Astrocyte of the hippocampus (primary cell): Measurements from ENCODE around the gene ILKAP.
A peak's percentile ranks its signal among the peaks of the same experiment; 100 is the strongest.

Experiments used
- DNase-seq: peaks from one replicate; pipeline ENCODE4 v3.0.0; 2011; ENCODE audit warnings: low read depth, low spot score

The ILKAP gene

GRCh38 chr2:238152771-238153688, 50.5 kb downstream of the ILKAP start:
- no peak for DNase-seq

- no peak for DNase-seq
These were observed 51.8 kb downstream of the ILKAP start for GRCh38 chr2:238151628-238152235.

- DNase-seq: no peak
These were observed 52.3 kb downstream of the ILKAP start for GRCh38 chr2:238151205-238151604.

DNA sequence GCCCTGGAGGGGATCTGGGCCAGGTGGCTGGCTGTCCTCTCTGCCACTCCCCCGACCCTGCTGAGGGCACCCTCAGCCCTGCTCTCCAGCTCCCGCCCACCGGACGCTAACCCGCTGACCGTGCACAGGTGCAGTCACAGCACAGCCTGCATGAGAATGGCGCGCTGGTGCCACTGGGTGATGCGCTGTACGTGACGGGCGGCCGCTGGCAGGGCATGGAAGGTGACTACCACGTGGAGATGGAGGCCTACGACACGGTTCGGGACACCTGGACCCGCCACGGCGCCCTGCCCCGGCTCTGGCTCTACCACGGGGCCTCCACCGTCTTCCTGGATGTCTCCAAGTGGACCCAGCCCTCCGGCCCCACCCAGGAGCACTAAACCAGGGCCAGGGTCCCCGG, 52.8 kb downstream of the ILKAP start:
- DNase-seq: no peak

DNA sequence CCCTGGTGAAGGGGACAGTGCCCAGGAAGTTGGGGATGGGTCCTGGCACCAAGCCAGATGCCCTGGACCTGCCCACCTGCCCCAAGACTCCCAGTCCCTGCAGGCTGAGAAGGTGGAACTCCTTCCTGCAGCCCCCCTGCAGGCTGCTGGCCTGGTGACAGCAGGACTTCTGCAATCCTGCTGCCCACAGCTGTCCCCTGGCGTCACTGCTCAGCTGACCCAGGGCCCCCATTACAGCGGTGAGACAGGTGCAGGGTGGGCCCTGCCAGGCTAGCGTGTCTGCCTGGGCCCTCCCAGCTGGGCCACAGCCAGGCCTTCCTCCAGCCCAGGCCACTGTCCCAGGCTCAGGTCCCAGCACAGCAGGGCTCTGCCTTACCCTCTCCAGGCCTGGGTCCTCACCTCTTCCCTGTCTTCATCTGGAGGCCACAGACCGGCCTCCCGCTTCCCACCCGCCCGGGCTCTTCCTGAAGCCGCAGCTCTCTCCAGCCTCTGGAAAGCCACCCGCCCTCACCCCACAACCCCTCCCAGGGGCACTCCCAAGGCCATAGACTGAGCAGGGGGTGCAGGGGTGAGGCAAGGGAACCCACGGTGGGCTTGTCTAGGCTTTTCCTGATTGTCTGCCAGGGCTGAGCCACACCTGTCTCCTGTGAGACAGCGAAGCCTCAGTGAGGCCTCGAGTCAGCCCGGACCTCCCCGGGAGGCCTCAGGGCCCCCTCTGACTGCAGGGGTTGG, 53.5 kb downstream of the ILKAP start:
- DNase-seq: no peak

- DNase-seq: no peak
These were observed 54.5 kb downstream of the ILKAP start for GRCh38 chr2:238148981-238149380.

DNA sequence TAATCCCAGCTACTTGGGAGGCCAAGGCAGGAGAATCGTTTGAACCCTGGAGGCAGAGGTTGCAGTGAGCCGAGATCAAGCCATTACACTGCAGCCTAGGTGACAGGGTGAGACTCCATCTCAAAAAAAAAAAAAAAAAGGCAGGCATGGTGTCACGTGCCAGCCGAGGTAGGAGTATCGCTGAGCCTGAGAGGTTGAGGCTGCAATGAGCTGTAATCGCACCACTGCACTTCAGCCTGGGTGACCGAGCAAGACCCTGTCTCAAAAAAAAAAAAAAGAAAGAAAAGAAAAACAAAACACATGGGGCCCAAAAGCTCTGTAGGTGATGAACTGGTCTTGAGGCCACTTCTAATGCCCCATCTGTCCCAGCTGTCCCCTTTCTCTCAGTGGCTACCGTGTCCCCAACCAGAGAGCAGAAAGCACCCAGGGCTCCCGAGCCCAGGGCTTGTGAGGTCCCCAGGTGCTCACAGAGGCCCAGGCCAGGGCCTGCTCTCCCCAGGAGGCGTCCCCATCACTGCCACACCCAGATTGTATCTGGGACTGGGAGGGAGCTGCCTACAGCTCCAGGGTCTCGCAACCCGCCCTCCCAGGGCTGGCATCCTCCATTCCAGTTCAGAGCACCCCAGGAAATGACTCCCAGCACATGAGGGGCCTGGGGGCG, 56.5 kb downstream of the ILKAP start:
- DNase-seq: no peak

- no peak for DNase-seq
These were observed 57.6 kb downstream of the ILKAP start for GRCh38 chr2:238145851-238146250.

DNA sequence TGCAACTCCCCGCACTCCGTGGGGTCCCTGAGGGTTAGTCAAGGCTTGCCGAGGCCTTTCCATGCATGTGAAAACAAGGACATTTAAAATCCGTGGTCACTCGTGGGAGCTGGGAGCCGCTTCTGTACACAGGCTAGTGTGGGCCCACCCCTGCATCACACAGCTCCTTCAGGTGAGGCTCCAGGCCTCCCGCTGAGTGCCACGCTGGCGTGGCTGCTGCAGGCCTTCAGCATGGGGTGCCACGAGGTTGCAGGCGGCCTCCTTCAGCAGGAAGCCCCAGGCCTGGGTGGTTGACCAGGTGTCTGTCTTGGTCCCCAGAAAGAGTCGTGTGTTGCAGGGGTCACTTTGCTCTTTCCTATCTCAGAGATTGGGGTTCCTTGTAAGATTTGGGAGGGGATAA, 58.4 kb downstream of the ILKAP start:
- DNase-seq: no peak

- DNase-seq: no peak
These were observed 59.2 kb downstream of the ILKAP start for GRCh38 chr2:238144262-238144661.

GRCh38 chr2:238143239-238143951, 60.1 kb downstream of the ILKAP start:
- DNase-seq: peak; percentile 70

GRCh38 chr2:238142382-238143205, 60.9 kb downstream of the ILKAP start:
- no peak for DNase-seq

- no peak for DNase-seq
These were observed 61.8 kb downstream of the ILKAP start for GRCh38 chr2:238141541-238142318.

DNA sequence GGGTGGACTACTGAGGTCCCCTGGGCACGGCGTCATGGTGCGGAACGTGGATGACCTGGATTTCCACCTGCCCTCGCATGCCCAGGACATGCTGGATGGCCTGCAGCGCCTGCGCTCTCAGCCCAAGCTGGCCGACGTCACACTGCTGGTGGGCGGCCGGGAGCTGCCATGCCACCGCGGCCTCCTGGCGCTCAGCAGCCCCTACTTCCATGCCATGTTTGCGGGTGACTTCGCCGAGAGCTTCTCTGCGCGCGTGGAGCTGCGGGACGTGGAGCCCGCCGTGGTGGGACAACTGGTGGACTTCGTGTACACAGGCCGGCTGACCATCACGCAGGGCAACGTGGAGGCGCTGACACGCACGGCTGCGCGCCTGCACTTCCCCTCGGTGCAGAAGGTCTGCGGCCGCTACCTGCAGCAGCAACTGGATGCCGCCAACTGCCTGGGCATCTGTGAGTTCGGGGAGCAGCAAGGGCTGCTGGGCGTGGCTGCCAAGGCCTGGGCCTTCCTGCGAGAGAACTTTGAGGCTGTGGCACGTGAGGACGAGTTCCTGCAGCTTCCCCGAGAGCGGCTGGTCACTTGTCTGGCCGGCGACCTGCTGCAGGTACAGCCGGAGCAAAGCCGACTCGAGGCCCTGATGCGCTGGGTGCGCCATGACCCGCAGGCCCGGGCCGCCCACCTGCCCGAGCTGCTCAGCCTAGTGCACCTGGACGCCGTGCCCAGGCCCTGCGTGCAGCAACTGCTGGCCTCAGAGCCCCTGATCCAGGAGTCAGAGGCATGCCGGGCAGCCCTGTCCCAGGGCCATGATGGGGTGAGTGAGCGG, 62.6 kb downstream of the ILKAP start:
- no peak for DNase-seq

- no peak for DNase-seq
These were observed 63.5 kb downstream of the ILKAP start for GRCh38 chr2:238140040-238140439.

GRCh38 chr2:238139196-238140039, 64.1 kb downstream of the ILKAP start:
- DNase-seq: no peak

DNA sequence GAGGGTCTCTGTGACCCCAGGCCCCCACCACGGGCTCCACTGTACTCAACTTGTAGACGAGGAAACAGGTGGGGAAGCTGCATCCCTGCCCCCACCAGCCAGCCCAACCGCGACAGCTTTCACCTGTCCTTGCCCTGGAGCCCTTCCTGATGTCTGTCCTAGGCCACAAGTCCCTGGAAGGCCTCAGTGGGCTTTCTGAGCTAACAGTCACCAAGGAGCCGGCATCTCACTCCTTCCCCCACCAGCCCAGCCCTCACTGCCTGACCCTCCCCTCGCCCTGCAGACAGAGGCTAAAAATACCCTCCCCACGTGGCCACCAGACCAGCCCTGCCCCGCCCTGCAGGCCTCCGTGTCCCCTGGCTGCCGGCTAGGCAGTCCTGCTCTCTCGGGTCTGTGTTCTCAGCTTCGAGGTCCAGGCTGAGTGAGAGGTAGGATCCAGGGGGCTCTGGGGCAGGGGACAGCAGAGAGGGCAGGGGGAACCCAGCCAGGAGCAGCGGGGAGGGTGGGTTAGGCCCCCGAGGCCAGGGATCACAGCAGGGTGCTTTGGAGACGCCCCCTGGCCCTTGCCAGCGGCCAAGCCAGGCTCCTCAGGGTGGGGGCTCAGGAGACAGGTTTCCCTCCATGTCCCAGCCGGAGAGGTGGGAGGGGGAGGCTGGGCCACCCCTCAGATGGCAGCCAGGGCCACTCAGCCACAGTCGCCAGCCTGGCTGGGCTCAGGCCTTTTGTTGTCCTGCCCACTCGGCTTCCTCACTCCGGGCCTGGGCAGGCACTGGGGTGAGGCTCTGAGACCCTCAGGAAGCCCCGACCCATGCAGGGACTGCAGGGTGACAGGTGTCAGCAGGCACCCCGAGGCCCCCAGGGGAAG, 64.9 kb downstream of the ILKAP start, which contains the start of gene KLHL30:
Gene KLHL30, plus strand, starts transcription at position 338 of the 865 bp plus-strand sequence. CDS start 2,087 bp downstream, outside the sequence.
- no peak for DNase-seq
